A673 (cell line): ENCODE data around the gene RMND5A. TPM values are rescaled to one million over a fixed set of nuclear protein-coding genes. Genes with fewer than 3 reads are reported as not detected.
"Not testable (repeated sequence)": the region's sequence is repeated elsewhere in the genome, so short reads cannot be mapped to it uniquely, and the experiment has no call there.

Source experiments
- BruUV-seq: library from RNA; stranded (reverse); fragments of 400-500 nt; replicated peaks from 2 replicates; lab custom pipeline; 2021; lab: Mats Ljungman, UMichigan
- CTCF ChIA-PET: fragments of 300-600 bp; sonication (Branson Sonifier 250); formaldehyde crosslinking; loops from one replicate; lab custom pipeline; 2022; ENCODE audit warnings: antibody characterized with exemption; lab: Charles Lee
- POLR2A ChIA-PET: fragments of 300-600 bp; sonication (Branson Sonifier 250); formaldehyde crosslinking; loops from one replicate; lab custom pipeline; 2022; ENCODE audit warnings: antibody characterized with exemption; ENCODE audit not compliant: low non-redundant PET; lab: Charles Lee
- DNase-seq: peaks from one replicate; pipeline ENCODE4 v3.0.0-alpha.2; 2015; ENCODE audit warnings: low spot score
- H3K27ac ChIP-seq: fragments of 200-600 bp; sonication (generic); 2 replicates; pipeline ENCODE4 v1.5.1; 2016; ENCODE audit warnings: mixed run types, low read depth, mild to moderate bottlenecking, mixed read lengths, antibody characterized with exemption, low read length; ENCODE audit not compliant: poor library complexity, severe bottlenecking
- H3K27me3 ChIP-seq: fragments of 200-600 bp; sonication (generic); replicated peaks from 2 replicates; pipeline ENCODE4 v1.6.1; 2017; ENCODE audit warnings: mixed run types, low read depth, mild to moderate bottlenecking, mixed read lengths, antibody characterized with exemption, low read length; ENCODE audit not compliant: insufficient read depth, poor library complexity
- H3K36me3 ChIP-seq: fragments of 200-600 bp; sonication (generic); 2 replicates; pipeline ENCODE4 v1.6.1; 2016; ENCODE audit warnings: mixed run types, mild to moderate bottlenecking, mixed read lengths, antibody characterized with exemption, low read length; ENCODE audit not compliant: insufficient read depth, poor library complexity, severe bottlenecking
- H3K4me1 ChIP-seq: fragments of 200-600 bp; sonication (generic); 2 replicates; pipeline ENCODE4 v1.6.1; 2017; ENCODE audit warnings: mixed run types, mild to moderate bottlenecking, mixed read lengths, antibody characterized with exemption, low read length; ENCODE audit not compliant: insufficient read depth, poor library complexity, severe bottlenecking
- H3K4me3 ChIP-seq: fragments of 200-600 bp; sonication (generic); 2 replicates; pipeline ENCODE4 v1.5.1; 2016; ENCODE audit warnings: low read depth, mixed run types, mild to moderate bottlenecking, mixed read lengths, low read length; ENCODE audit not compliant: poor library complexity, severe bottlenecking
- H3K9me3 ChIP-seq: fragments of 200-600 bp; sonication (generic); 2 replicates; pipeline ENCODE4 v1.6.1; 2016; ENCODE audit warnings: mixed run types, low read depth, mild to moderate bottlenecking, mixed read lengths, antibody characterized with exemption, low read length; ENCODE audit not compliant: poor library complexity, severe bottlenecking
- EZH2 ChIP-seq: fragments of 200-600 bp; sonication (generic); IDR thresholded peaks from 2 replicates; pipeline ENCODE4 v1.6.1; 2017; ENCODE audit warnings: borderline replicate concordance, low read depth, mild to moderate bottlenecking, mixed read lengths, antibody characterized with exemption, low read length; ENCODE audit not compliant: poor library complexity, severe bottlenecking
- intact Hi-C: fragments of 100-400 bp; cut with micrococcal nuclease; formaldehyde crosslinking; loops from one replicate; pipeline ENCODE4 v1.10.0; 2022; ENCODE audit not compliant: unreplicated experiment
- total RNA-seq: library from RNA; stranded (reverse); gene quantifications from 2 replicates; pipeline ENCODE4 v1.2.3, GENCODE V29; 2021
- TF ChIP-seq, protein P1 (sequence below): fragments of 300-800, 200-600 bp; sonication (generic); conservative IDR thresholded peaks from 2 replicates; pipeline ENCODE4 v1.5.1; 2017; ENCODE audit warnings: low read depth, mild to moderate bottlenecking, antibody characterized with exemption, low read length, moderate library complexity, mixed read lengths

The RMND5A gene
- total RNA-seq, 1 experiment from 2014 or later = 38.7 TPM

DNA sequence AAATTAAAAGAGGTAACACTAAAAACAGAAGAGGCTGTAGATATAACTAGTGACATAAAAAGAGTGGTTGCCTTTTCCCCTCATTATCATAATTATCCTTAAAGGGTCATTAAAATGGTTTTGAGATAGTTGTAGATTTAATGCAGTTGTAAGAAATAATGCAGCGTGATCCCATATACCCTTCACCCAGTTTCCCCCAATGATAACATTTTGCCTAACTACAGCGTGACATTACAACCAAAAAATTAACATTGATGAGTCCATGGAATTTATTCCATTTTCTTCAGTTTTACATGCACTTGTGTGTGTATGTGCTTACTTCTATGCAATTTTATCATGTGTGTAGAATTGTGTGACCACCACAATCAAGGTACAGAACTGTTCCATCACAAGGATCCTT is 13.2 kb upstream of the RMND5A start:
- DNase-seq = no peak
- H3K9me3 ChIP-seq = no peaks in the 10 kb centered on the region
- intact Hi-C loops = no loop called here
- ChIA-PET CTCF (no interaction called here), POLR2A (no interaction called here)
- peaks cover 5% of the 10 kb centered on the region for H3K4me1 ChIP-seq
- no TSS peak for BruUV-seq
- no peaks in the 10 kb centered on the region for H3K36me3 ChIP-seq
- no peak overlapping the region for H3K4me3 ChIP-seq
- H3K27ac ChIP-seq = no peak overlapping the region
- no peaks in the 10 kb centered on the region for H3K27me3 ChIP-seq
- no peak for TF ChIP-seq EZH2
- TF ChIP-seq, protein P1, sequence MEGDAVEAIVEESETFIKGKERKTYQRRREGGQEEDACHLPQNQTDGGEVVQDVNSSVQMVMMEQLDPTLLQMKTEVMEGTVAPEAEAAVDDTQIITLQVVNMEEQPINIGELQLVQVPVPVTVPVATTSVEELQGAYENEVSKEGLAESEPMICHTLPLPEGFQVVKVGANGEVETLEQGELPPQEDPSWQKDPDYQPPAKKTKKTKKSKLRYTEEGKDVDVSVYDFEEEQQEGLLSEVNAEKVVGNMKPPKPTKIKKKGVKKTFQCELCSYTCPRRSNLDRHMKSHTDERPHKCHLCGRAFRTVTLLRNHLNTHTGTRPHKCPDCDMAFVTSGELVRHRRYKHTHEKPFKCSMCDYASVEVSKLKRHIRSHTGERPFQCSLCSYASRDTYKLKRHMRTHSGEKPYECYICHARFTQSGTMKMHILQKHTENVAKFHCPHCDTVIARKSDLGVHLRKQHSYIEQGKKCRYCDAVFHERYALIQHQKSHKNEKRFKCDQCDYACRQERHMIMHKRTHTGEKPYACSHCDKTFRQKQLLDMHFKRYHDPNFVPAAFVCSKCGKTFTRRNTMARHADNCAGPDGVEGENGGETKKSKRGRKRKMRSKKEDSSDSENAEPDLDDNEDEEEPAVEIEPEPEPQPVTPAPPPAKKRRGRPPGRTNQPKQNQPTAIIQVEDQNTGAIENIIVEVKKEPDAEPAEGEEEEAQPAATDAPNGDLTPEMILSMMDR = no peak

- H3K9me3 ChIP-seq, intact Hi-C loops, POLR2A ChIA-PET, H3K27ac ChIP-seq, H3K36me3 ChIP-seq, H3K4me1 ChIP-seq, DNase-seq, BruUV-seq, H3K27me3 ChIP-seq, H3K4me3 ChIP-seq, CTCF ChIA-PET: not testable (repeated sequence)
Measured at GRCh38 chr2:86708126-86708525, 12.0 kb upstream of the RMND5A start.

- H3K4me3 ChIP-seq, BruUV-seq, intact Hi-C loops, H3K27me3 ChIP-seq, H3K36me3 ChIP-seq, H3K27ac ChIP-seq, H3K9me3 ChIP-seq, H3K4me1 ChIP-seq, DNase-seq, POLR2A ChIA-PET, CTCF ChIA-PET: not testable (repeated sequence)
Measured at GRCh38 chr2:86714579-86715173, 5.4 kb upstream of the RMND5A start.

- H3K36me3 ChIP-seq, POLR2A ChIA-PET, DNase-seq, BruUV-seq, intact Hi-C loops, H3K9me3 ChIP-seq, H3K4me1 ChIP-seq, H3K27ac ChIP-seq, CTCF ChIA-PET, H3K27me3 ChIP-seq: not testable (repeated sequence)
- H3K4me3 ChIP-seq = peak overlapping the region; percentile 56
Measured at GRCh38 chr2:86719263-86719636, 841 bp upstream of the RMND5A start.

DNA sequence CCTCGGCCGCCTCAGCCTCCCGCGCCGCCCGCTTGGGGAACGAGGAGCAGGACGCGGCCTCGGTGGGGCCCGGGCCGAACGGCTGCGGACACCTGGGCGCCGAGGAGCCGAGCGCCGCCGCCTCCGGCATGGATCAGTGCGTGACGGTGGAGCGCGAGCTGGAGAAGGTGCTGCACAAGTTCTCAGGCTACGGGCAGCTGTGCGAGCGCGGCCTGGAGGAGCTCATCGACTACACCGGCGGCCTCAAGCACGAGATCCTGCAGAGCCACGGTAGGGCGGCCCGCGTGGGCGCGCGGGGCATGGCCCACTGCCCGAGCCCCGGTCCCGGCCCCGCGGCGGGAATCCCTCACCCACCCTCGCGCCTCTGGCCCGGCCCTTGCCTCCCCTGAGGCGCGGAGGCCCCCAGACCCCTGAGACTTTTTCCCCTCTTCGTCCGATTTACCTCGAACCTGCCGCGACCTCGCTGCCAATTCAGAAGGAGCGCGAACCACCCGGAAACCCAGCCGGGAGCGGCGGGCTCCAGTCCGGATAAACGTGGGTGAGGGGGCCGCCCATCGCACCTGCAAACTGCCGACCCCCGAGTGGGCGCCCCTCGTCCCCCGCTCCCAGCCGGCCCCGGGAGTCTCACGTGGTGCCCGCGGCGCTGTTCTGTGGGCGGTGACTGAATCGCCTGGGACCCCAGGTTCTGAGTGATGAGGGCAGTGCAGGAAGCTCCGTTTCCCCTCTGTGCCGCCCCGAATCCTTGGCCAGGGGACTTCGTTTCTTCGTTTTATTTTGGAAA is 639 bp downstream of the RMND5A start:
- Histone ChIP-seq H3K27ac (peak overlapping the region; percentile 75), H3K4me3 (peak overlapping the region; percentile 56)
- H3K4me1 ChIP-seq, H3K36me3 ChIP-seq, intact Hi-C loops, POLR2A ChIA-PET, BruUV-seq, H3K27me3 ChIP-seq, CTCF ChIA-PET, H3K9me3 ChIP-seq: not testable (repeated sequence)
- DNase-seq = peak; percentile 54

DNA sequence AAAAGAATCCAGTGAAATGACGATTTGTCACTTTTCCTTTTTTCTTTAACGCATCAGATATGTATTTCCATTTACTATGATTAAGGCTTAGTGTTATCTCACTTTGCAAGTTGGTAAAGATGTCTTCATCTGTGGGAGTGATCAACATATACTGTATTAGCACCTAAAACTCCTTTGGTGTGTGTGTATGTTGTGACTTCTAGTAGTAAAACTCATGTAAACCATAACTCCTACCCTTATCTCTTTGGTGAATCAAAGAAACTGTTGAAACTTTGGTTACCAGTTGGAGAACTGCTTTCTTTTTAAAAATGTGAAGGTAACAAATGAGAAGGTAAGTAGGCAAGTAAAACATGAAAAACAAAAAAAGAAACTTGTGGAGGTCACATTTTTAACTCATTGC is 5.6 kb downstream of the RMND5A start:
- BruUV-seq, intact Hi-C loops, H3K4me1 ChIP-seq, H3K36me3 ChIP-seq, CTCF ChIA-PET, H3K4me3 ChIP-seq, H3K27ac ChIP-seq, H3K9me3 ChIP-seq, H3K27me3 ChIP-seq, POLR2A ChIA-PET, DNase-seq: not testable (repeated sequence)
